Stimulated activated CD8-positive, alpha-beta memory T cell treated with anti-CD3 and anti-CD28 coated beads, Interleukin-12 subunit alpha, Interleukin-12 subunit beta, amount 100 ng/mL, for 24 hours (primary cell): ENCODE results near the gene MPDU1.
"Not testable (repeated sequence)": the region's sequence is repeated elsewhere in the genome, so short reads cannot be mapped to it uniquely, and the experiment has no call there.

Experiments used
- DNase-seq: peaks from one replicate; pipeline ENCODE4 v3.0.0-alpha.2; 2020; ENCODE audit errors: extremely low read depth

Gene MPDU1

DNA sequence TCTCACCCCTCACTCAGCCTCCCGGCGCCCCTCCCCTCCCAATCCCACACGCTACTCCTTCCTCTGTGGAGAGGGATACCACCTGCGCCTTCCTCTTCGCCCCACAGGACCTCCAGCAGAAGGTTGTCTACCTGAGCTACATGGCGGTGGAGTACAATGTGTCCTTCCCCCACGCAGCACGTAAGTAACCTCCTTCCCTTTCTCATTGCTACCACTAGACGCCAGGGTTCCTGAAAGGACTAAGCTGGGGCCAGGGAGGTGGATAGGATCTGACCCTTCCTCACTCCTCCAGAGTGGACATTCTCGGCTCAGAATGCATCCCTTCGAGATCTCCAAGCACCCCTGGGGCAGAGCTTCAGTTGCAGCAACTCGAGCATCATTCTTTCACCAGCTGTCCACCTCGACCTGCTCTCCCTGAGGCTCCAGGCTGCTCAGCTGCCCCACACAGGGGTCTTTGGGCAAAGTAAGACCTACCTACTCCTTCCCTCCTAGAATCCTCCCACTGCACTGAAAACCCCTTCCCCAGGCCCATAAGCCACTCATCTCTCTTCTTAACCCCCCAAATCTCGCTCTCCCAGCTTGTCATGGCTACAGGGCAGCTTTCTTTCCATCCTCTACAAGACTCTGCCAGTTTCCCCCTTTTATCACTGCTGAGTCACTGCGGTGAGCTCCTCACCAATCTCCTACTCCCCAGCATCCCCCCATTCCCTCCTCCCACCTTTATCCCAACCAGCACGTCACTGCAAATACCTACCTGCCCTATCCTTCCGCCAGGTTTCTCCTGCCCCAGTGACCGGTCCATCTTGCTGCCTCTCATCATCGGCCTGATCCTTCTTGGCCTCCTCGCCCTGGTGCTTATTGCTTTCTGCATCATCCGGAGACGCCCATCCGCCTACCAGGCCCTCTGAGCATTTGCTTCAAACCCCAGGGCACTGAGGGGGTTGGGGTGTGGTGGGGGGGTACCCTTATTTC is 2.8 kb upstream of the MPDU1 start:
- DNase-seq, result no peak

- no peak for DNase-seq
Measured at GRCh38 chr17:7582396-7583252, 1.0 kb upstream of the MPDU1 start.

DNA sequence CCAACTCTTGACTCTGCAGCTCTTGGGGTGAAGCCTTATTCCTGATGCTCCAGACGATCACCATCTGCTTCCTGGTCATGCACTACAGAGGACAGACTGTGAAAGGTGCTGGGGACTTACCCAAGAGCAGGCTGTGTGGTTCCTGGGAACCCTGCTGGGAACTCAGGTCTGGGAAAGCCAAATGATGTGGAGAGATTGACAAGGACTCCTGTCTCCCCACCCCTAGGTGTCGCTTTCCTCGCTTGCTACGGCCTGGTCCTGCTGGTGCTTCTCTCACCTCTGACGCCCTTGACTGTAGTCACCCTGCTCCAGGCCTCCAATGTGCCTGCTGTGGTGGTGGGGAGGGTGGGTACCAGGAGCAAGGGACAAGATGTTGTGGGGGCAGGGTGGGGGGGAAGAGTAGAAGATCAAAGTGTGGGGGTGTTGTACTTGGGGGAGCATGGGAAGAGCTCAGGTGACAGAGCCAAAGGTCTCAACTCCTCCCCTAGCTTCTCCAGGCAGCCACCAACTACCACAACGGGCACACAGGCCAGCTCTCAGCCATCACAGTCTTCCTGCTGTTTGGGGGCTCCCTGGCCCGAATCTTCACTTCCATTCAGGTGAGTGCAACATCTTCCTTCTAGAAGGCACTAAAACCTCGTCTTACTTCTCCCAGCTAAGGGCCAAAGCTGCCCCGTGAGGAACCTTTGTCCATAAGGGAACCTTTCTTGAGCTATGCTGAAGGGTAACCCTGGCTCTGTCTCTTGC is 3.2 kb downstream of the MPDU1 start:
- DNase-seq, result no peak

DNA sequence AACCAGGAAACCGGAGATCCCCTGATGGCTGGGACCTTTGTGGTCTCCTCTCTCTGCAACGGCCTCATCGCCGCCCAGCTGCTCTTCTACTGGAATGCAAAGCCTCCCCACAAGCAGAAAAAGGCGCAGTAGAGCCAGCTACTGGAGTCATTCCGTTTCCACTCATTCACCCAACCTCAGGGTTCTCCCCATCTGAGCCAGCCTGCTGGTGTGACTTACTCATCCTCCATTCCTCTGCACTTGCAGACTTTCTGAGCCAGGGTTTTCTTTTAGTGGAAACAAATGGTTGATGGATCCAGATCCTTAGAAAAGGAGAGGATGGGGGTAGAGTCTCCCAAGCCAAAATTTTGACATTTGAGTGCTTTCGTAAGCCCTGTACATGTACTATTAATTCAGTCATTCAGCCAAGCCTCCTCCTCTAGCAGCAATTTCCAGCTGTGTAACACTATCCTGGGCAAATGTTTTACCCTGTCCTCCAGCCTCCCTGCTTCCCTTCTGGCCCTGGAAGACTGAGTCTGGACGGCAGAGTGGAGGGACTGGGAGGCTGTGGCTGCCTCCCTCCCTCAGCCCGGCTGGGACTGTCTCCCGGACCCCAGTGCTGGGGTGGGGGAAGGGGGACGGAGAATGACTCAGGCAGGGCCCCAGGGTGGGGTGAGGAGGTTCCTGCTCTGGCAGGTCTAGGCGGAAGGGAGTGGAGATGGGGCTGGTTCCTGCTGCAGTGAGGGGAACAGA is 3.9 kb downstream of the MPDU1 start:
- no peak for DNase-seq

GRCh38 chr17:7588553-7589203 is 5.0 kb downstream of the MPDU1 start:
- DNase-seq, result no peak

- no peak for DNase-seq
Measured at GRCh38 chr17:7589204-7589868, 5.7 kb downstream of the MPDU1 start.

- DNase-seq, result no peak
Measured at GRCh38 chr17:7589891-7590691, 6.4 kb downstream of the MPDU1 start, which contains the start of gene SOX15. TSS of gene SOX15 (minus strand) at chr17:7590094. CDS start at chr17:7589676, 418 bp downstream.

GRCh38 chr17:7590743-7591142 is 7.1 kb downstream of the MPDU1 start:
- no peak for DNase-seq

- DNase-seq, result no peak
Measured at GRCh38 chr17:7591596-7591995, 7.9 kb downstream of the MPDU1 start.

- no peak for DNase-seq
Measured at GRCh38 chr17:7592422-7593021, 8.9 kb downstream of the MPDU1 start.

DNA sequence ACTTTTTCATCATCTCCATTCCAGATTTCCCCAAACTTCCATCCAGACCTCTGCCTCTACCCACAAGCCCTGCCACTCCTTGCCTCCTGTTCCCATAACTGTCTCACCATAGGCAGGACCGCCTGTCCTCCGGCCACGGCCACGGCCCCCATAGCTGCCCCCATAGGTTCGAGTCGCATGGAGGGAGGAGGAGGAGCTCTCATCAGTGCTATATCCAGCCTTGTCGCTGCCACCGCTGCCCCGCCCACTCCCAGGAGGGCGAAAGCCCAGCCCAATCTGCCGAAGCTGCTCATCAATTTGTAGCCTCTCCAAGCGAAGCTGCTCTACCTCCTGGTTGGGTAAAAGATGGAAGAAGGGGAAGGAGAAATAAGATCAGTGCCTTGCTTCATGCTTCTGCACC is 9.6 kb downstream of the MPDU1 start:
- no peak for DNase-seq

DNA sequence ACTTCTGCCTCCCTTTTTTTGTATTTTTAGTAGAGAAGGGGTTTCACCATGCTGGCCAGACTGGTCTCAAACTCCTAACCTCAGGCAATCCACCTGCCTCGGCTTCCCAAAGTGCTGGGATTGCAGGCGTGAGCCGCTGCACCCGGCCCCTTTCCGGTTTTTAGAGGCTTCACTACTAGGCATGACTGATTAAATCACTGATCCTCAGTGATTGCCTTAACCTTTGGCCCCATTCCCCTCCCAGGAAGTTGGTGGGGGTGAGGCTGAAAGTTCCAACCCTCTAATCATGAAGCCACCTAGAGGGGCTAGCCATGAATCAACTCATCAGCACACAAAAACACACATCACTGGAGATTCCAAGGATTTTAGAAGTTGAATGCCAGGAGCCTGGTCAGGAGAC is 13.9 kb downstream of the MPDU1 start:
- DNase-seq, result not testable (repeated sequence)

DNA sequence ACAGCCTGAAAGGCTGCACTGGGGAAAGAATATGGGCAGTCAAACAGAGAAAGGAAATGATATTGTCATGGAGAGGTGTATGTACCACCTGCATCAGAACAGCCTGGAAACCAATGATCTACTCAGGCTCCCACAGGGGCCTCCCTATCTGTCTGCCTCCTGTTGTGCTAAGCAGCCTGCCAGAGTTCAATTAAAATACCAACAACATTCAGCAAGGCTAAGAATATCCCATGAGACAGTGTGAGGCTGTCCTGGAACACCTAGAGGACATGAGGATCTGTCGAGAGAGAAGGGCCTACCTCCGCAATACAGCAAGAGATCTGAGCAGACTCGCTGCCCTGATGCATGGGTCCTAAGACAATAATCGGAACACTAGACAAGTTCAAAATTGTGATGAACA is 22.6 kb downstream of the MPDU1 start:
- no peak for DNase-seq

DNA sequence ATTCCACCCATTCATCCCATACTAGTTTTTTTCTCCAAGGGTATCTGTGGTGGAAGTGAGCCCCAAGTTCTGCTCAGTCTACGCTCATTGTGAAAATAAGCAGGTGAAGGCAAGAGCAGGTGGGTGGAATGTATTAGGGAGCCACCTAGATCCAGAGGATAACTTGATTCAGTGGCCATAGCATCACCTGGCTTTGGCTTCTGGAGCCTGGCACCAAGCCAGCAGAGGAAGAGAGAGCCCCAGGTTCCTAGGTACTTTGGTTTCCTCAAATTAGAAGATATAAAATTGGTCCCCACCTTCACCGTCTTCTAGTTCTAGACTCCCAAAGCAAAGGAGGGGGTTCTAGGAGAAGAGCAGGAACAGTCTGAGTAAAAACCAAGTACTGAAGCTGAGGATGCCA is 27.0 kb downstream of the MPDU1 start:
- DNase-seq, result no peak

GRCh38 chr17:7611635-7612293 is 28.1 kb downstream of the MPDU1 start:
- DNase-seq, result no peak

- DNase-seq, result no peak
Measured at GRCh38 chr17:7612294-7612640, 28.6 kb downstream of the MPDU1 start.

GRCh38 chr17:7613769-7614424 is 30.2 kb downstream of the MPDU1 start:
- DNase-seq, result no peak
